Psoas muscle (tissue), 8 donors: ENCODE results near the gene PODXL. TPM values are rescaled to one million over a fixed set of nuclear protein-coding genes. Genes with fewer than 3 reads are reported as not detected.

ENCODE experiments used
- ATAC-seq, 4 donors: fragments of 200-7000 bp; cut with Tn5 transposase; one replicate each; pipeline ENCODE4 v1.9.1; 2020; ENCODE audit warnings: moderate library complexity in 3 of 4, mild to moderate bottlenecking in 2 of 4
- DNase-seq, 2 donors: peaks; one replicate each; pipeline ENCODE4 v3.0.0-alpha.2; 2020
- H3K27ac ChIP-seq: fragments of 200-600 bp; one replicate; pipeline ENCODE4 v1.8.0; 2022
- H3K27me3 ChIP-seq, 3 donors: fragments of 200-600 bp in 1 of 3; one replicate each; pipeline versions ENCODE4 v1.6.1 to v1.8.0; 2013 to 2022; ENCODE audit warnings: low read length in 2 of 3, mild to moderate bottlenecking in 2 of 3, moderate library complexity in 1 of 3; ENCODE audit not compliant: insufficient read depth in 3 of 3
- H3K36me3 ChIP-seq, 2 donors: fragments of 200-600 bp in 1 of 2; one replicate each; pipeline versions ENCODE4 v1.6.1 to v1.8.0; 2013 to 2022; ENCODE audit warnings: low read depth in 1 of 2, mild to moderate bottlenecking in 1 of 2, moderate library complexity in 1 of 2; ENCODE audit not compliant: insufficient read depth in 1 of 2
- H3K4me1 ChIP-seq: fragments of 200-600 bp; one replicate; pipeline ENCODE4 v1.8.0; 2022
- H3K4me3 ChIP-seq: fragments of 200-600 bp; one replicate; pipeline ENCODE4 v1.8.0; 2022; ENCODE audit warnings: mild to moderate bottlenecking
- H3K9me3 ChIP-seq: fragments of 200-600 bp; one replicate; pipeline ENCODE4 v1.8.0; 2022
- CTCF ChIP-seq: fragments of 200-600 bp; IDR thresholded peaks from one replicate; pipeline ENCODE4 v1.8.0; 2022; ENCODE audit warnings: antibody characterized with exemption
- WGBS, 3 donors: extraction: QIAGEN DNeasy Blood & Tissue Kit; methylation state at CpG; one replicate each; pipeline versions ENCODE4 v1.1.6 to v1.1.7; 2013; 5-methylcytosine and 5-hydroxymethylcytosine counted together
- intact Hi-C, 2 donors: fragments of 100-400 bp; cut with DNase I; formaldehyde crosslinking; loops; one replicate each; pipeline versions ENCODE4 v1.11.0 to v1.14.2; 2022
- polyA plus RNA-seq, 3 donors: library from polyadenylated mRNA; stranded (reverse); fragments of 200-250 nt; gene quantifications; one replicate each; pipeline ENCODE4 v1.2.3, GENCODE V29; 2013
- total RNA-seq, 4 donors: library from RNA; stranded (reverse); fragmentation: NEBNext Ultra II Directional in 2 of 4; extraction: Animal tissue kit (Norgen Biotek cat#: 25700) in 2 of 4; gene quantifications; one replicate each; pipeline versions ENCODE4 v1.2.1 to v1.2.4, GENCODE V29; 2021 to 2023
- donor health status: healthy with polysubstance abuse.
- donor health status: DM: no; HTN: no; CAD: no; lungs with moderate emphysema.
- donor health status: Bipolar disorder and iron deficiency.
- donor health status: healthy.
- donor health status: DM: yes; HTN: yes; CAD: no.
- donor health status: DM: no; HTN: no; CAD: no.
- donor health status: DM: no; HTN: no; CAD: no.
- donor health status: DM: yes; HTN: yes; CAD: no.

The PODXL gene
- total and polyA plus RNA-seq, 7 donors: 9.0 to 46.8 (median 16.2) TPM

GRCh38 chr7:131489196-131489595 is 67.2 kb downstream of the PODXL start:
- intact Hi-C loops: no loop called here
- Histone ChIP-seq H3K4me1 (no peaks in the 10 kb centered on the region), H3K27ac (no peak overlapping the region), H3K36me3 (peaks cover 0 to 23% of the 10 kb centered on the region in 2 donors), H3K4me3 (no peak overlapping the region), H3K9me3 (no peaks in the 10 kb centered on the region), H3K27me3 (no peaks in the 10 kb centered on the region)
- WGBS, 3 donors: 42 to 76% (median 51%) methylated on average over 1 of the region's 1 CpG
- no peak for ATAC-seq
- no peak for TF ChIP-seq CTCF
- DNase-seq: no peak

DNA sequence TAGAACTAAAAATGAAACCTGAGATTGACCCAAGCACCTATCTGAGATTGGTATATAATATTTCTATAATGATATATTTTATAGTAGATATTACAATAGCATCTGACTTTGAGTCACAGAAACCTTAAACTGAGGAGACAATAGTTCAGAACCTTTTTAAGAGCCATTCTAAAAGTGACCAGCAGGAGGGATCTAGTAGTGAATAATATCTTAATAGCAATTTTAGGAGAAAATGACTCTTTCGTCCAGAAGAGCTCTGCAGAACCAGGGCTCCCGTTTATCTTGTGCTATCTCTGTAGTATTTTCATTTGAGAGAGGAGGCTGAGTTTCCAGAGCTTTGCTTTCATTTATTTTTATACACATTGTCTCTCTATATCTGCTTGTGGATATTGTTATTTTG is 68.1 kb downstream of the PODXL start:
- H3K27ac ChIP-seq: no peak overlapping the region
- no peaks in the 10 kb centered on the region for H3K9me3 ChIP-seq
- no peak overlapping the region for H3K4me3 ChIP-seq
- ATAC-seq (no peak), DNase-seq (no peak)
- H3K4me1 ChIP-seq: no peaks in the 10 kb centered on the region
- H3K36me3 ChIP-seq: peaks cover 0 to 26% of the 10 kb centered on the region in 2 donors
- intact Hi-C loops: no loop called here
- peak; percentile 20 for TF ChIP-seq CTCF
- H3K27me3 ChIP-seq: no peaks in the 10 kb centered on the region
- 67 to 76% (median 76%) methylated on average over 2 of the region's 2 CpGs for WGBS, 3 donors

DNA sequence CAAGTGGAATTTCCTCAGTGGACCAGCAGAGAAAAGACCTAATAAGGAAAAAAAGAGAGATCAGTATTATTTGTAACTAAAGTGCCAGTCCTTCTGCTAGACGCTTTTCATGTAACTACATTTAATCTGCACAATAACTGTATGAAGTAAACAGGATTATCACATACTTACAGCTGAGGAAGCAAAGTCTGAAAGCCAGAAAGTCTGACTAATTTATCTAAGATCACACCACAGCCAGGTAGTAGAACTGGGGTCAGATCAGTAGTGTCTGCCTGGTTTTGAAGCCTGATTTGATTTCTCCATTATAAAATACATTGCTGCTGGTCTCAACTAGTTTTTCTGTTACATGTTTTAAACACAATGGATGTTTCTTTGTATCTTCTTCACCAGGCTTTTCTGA is 69.2 kb downstream of the PODXL start:
- no peak for TF ChIP-seq CTCF
- H3K36me3 ChIP-seq: peaks cover 0 to 35% of the 10 kb centered on the region in 2 donors
- H3K9me3 ChIP-seq: no peaks in the 10 kb centered on the region
- intact Hi-C loops: no loop called here
- ATAC-seq: no peak
- no peak for DNase-seq
- H3K4me1 ChIP-seq: no peaks in the 10 kb centered on the region
- H3K27me3 ChIP-seq: no peaks in the 10 kb centered on the region
- WGBS, 3 donors: 81 to 91% (median 83%) methylated on average over 1 of the region's 1 CpG
- no peak overlapping the region for H3K4me3 ChIP-seq
- no peak overlapping the region for H3K27ac ChIP-seq

DNA sequence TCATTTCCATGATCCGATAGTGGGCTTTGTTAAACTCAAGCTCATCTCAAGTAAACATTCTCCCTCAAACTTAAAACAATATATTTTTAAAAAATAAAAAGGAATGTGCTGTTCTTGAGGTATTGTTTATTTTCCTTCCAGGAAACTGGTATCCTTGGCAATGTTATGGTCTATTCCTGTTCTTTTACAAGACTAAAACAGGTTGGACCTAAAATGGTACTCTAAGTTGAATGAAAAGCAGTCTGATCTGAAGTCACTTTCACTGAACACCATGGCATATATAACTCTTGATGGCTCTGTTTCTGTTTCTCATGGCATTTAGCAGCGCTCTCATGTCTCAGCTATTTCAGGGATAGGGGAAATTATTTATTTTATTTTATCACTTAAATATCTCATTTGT is 70.1 kb downstream of the PODXL start:
- DNase-seq (no peak), ATAC-seq (no peak)
- no peak overlapping the region for H3K4me3 ChIP-seq
- no peaks in the 10 kb centered on the region for H3K4me1 ChIP-seq
- peaks cover 0 to 36% of the 10 kb centered on the region in 2 donors for H3K36me3 ChIP-seq
- no peaks in the 10 kb centered on the region for H3K9me3 ChIP-seq
- no peaks in the 10 kb centered on the region for H3K27me3 ChIP-seq
- no peak overlapping the region for H3K27ac ChIP-seq
- TF ChIP-seq CTCF: no peak
- intact Hi-C loops: no loop called here
- 84 to 91% (median 87%) methylated on average over 2 of the region's 2 CpGs for WGBS, 3 donors

DNA sequence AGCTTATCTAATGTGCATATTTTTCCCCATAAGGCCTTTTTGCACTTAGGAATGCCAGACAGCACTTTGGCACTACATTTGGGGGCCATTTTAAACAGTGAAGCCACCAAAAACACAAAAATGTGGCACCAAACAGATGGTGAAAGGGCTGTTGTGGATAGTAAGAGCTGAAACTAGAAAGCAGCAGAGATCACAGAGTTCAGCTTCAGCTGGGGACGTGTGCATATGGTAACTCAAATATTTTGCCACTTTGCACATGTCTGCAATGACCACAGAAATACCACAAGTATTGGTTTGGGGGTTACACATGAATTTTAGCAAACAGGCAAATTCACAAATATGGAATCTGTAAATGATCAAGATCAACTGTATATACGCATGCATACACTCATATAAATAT is 72.8 kb downstream of the PODXL start:
- no peak overlapping the region for H3K27ac ChIP-seq
- no peak for TF ChIP-seq CTCF
- peaks cover 0 to 47% of the 10 kb centered on the region in 2 donors for H3K36me3 ChIP-seq
- H3K4me3 ChIP-seq: no peak overlapping the region
- no peak for DNase-seq
- H3K27me3 ChIP-seq: no peaks in the 10 kb centered on the region
- no peaks in the 10 kb centered on the region for H3K9me3 ChIP-seq
- no peak for ATAC-seq
- peaks cover 10% of the 10 kb centered on the region for H3K4me1 ChIP-seq
- WGBS, 3 donors: 95 to 98% (median 96%) methylated on average over 2 of the region's 2 CpGs
- intact Hi-C loops: no loop called here
